Endothelial cell of hepatic sinusoid (primary cell): ENCODE results near the gene TUBA3E.
"Not testable (repeated sequence)": the region's sequence is repeated elsewhere in the genome, so short reads cannot be mapped to it uniquely, and the experiment has no call there.

ENCODE experiments used
- in situ Hi-C: cut with HindIII; loops from 2 replicates; pipeline ENCODE4 v1.10.0; 2017; ENCODE audit warnings: low sequenced_read_pairs

Gene TUBA3E

GRCh38 chr2:130192451-130192850 lies 5.8 kb downstream of the TUBA3E start:
- in situ Hi-C loops, result not testable (repeated sequence)

DNA sequence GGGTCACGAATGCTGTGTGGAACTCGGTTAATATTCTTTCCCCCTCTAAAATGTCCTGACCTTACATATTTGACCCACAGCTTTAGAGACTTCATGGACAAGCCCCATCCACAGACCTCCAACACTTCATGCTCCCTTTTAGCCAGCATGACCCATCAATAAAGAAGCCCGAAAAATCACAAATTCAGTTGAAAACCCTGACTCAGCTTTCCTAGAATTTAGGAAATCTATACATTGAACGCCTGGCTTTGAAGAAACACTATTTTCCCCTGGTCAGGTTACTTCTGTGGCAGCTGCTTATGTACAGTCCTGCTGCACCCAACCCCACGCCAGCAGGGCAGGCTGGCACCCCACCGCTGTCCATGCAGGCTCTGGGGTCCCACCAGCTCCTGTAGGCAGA lies 6.9 kb downstream of the TUBA3E start:
- in situ Hi-C loops, result not testable (repeated sequence)

DNA sequence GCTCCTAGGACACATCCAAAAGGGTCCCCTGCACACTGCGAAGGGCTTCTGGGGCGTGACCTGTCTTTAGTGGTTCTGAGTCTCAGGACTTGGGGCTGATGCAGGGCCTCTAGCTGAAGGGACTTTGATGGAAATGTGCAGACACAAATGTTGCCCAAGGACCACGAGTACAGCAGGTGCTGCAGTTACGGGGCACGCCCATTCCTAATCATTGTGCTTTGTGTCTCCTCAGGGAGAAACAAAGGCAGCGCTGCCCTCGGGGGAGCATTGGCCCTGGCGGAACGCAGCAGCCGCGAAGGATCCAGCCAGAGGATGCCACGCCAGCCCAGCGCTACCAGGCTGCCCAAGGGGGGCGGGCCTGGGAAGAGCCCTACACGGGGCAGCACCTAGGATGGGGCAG lies 8.0 kb downstream of the TUBA3E start:
- in situ Hi-C loops, result no loop called here

DNA sequence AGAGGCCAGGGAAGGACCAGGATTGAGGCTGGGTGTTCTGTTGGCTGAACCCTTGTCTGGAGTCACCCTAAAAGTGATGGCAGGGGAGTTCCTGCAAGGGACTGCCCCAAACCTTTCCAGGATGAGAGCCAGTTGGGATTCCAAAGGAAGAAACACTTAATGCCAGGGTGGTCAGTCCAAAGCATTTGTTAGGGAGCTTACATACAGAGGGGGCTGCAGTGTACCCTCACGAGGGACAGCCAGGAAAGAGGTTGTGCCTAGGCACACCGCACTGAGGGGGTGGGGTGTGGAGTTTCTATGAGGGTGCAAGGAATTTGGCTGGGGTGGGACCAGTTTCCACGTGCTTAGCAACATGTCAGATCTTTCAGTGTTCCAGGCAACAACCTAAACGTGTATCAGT lies 9.3 kb downstream of the TUBA3E start:
- in situ Hi-C loops, result not testable (repeated sequence)

DNA sequence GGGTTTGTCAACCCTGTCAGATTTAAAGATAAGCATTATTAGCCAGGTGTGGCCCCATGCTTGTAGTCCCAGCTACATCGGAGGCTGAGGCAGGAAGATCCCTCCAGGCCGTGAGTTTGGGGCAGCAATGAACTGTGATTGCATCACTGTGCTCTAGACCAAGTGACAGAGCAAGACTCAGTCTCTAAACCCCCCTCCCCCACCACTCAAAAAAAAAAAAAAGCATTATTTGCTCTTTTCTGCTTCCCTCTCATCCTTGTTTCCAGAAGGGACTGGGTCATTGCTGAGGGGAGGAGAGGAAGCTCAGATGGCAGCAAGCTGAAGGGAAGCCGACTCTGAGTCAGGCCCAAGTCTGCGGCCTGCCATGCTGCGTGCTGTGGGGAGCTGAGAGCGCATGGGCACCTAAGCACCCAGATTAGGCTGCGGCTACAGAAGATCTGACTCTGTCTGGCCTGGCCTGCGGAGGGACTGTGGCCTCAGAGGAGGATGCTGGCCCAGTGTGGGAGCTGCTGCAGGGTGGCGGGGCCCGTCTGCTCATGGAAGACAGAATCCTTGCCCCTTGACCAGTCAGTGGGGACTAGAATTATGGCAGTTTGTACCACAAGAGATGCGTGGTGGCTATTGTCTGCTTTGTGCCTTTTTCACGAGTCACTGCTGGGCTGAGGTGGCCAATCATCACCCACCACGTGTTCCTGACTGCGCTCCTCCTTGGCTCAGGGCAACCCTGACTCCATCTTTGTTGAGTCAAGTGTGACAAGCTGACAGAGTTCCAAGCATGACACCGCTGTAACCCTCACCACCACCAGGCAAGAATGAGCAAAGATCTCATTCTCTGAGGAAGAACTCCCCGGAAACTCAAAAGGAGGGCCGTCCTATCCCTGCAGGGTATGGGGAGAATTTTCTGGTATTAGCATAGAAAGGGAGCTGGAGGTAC lies 10.1 kb downstream of the TUBA3E start:
- in situ Hi-C loops, result not testable (repeated sequence)

DNA sequence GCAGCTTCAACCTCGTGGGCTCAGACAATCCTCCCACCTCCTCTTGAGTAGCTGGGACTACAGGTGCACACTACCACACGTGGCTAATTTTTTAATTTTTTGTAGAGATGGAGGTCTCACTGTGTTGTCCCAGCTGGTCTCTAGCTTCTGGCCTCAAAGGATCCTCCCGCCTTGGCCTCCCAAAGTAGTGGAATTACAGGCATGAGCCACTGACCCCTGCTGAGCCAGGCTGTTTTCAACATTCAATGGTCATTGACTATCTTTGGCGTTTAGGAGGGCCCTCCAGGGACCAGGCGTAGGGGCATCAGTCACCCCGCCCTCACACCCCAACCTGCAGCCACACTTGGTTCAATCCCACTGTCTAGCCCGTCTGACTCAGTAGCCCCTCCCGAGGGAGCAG lies 11.0 kb downstream of the TUBA3E start:
- in situ Hi-C loops, result no loop called here

- in situ Hi-C loops, result no loop called here
Measured at GRCh38 chr2:130186391-130186790, 11.8 kb downstream of the TUBA3E start.

DNA sequence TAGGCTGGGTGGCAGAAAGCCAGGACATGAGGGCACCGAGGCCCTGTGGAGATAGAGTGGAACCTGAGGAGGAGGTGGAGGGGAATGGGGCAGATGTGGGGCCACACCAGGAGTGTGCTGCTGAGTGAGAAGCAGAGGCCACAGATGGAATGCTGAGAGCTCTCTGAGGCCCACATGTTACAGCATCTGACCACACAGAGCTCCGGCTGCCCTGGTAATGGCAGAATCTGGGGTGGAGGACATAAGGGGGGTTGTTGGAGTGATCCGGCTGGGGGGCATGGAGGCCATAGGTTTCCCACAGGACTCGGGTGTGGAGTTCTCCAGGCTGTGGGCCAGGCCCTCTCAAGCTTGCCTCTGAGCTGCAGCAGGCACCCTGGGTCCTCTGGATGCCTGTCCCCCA lies 12.3 kb downstream of the TUBA3E start:
- in situ Hi-C loops, result no loop called here

DNA sequence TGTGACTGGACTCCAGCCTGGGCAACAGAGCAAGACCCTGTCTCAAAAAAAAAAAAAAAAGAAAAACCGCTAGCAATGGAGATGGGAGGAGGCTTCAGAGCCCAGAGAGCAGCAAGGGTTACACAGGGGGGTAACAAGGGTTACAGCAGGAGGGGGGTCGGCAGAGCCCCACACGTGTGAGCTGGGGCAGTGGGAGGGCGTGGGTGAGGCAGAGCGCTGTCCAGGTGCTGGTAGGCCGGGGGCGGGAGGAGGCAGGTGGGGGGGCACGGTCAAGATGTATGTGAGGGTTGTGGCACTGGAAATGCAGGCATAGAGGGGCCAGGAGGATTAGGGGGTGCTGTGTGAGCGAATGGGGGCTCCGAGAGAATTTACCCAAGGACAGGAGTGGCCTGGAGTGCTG lies 12.8 kb downstream of the TUBA3E start:
- in situ Hi-C loops, result no loop called here

DNA sequence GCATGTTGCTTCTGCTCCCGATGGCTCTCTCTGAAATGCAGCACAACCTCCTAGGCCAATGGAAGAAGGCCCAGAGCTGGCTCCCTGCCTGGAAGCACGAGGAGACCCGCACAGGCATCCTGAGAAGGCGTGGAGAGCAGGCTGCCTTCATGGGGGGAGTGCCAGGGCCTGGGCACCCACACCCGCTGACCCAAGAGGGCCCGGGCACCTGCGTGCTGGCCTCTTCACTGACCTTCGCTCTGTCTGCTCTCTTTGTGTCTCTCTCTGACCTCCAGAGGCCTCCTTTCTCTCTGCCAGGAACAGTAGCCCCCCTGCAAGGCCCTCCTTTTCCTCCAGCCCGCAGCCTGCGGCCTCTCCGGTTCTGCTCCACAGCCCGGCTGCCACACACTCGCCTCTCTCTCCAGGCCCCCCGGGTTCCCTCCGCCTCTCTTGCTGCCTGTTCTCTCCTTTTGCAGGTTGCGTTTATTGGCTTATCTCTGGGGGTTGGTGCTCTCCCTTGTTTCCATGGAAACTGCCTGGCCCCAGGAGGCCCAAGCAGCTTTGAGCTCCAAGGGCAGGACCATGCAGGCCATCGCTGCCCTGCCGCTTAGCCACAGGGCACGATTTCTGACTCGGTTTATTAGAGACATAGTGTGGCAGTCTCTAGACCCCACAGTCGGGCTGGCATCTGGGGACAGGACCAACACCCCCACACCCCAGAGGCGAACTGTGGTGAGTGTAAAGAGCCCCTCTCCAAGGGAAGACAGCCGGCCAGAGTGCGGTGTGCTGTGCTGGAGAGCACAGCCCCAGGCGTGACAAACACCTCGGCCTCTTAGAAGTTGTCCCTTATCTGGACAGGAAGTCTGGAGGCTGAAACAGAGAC lies 14.5 kb downstream of the TUBA3E start:
- in situ Hi-C loops, result no loop called here

GRCh38 chr2:130182826-130183511 lies 15.3 kb downstream of the TUBA3E start:
- in situ Hi-C loops, result not testable (repeated sequence)

DNA sequence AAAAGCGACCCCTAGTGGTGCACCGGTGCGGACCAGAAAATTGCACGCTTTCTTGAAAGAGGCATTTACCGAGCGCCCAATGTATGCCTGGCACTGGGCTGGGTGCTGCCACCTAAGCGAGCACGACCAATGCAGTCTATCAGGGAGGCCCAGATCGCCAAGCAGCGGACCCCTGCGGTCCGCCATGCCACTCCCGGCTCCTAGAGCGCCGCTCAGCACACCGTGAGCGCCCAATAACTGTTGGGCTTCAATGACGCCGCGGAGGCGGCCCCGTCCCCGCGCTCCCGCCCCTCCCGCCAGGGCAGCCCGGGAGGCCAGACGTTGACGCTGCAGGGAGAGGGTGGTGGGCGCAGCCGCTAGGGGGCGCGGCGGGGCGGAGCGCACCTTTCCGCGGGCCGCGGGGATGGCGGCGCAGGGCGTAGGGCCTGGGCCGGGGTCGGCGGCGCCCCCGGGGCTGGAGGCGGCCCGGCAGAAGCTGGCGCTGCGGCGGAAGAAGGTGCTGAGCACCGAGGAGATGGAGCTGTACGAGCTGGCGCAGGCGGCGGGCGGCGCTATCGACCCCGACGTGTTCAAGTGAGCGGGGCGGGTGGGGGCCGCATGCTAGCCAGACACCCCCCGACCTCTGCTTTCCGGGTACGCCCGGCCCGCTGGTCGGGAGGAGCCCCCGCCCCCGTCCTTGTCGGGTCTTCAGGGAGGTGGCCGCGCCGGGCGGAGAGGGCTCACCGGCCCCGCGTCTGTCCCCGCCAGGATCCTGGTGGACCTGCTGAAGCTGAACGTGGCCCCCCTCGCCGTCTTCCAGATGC lies 16.2 kb downstream of the TUBA3E start, which contains the start of gene MZT2B:
Gene MZT2B (plus strand): TSS at position 383 of the 803 bp plus-strand sequence. CDS start 21 bp downstream, at position 404.
- in situ Hi-C loops, result not testable (repeated sequence)

DNA sequence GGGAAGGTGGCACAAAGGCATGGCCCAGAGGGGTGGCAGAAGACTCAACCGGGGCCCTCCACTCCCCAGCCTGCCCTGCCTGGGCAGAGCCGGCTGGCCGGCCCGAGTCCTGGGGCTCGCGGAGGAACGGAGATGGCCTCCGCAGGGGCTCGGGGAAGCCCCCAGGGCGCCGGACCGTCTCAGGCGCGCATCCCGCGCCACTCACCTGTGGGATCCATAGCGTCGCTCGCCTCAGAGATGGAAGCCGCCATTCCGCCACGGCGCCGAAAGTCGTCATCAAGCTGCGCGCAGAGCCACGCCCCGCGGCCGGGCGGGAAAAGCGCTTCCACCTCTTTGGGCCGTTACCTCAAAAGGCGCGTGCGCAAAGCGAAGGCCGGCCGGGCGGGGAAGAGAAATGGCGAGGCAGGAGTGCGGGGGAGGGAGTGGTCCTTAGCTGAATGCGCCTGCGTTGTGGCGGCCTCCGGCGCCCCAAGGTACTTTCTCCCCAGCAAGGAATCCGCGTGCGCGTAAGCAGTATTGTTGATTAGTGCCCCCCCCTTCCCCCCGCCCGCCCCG lies 16.8 kb downstream of the TUBA3E start, which contains the start of gene SMPD4:
Gene SMPD4 (minus strand): TSS at position 278 of the 555 bp plus-strand sequence. CDS start 5,010 bp downstream, outside the sequence.
- in situ Hi-C loops, result no loop called here

DNA sequence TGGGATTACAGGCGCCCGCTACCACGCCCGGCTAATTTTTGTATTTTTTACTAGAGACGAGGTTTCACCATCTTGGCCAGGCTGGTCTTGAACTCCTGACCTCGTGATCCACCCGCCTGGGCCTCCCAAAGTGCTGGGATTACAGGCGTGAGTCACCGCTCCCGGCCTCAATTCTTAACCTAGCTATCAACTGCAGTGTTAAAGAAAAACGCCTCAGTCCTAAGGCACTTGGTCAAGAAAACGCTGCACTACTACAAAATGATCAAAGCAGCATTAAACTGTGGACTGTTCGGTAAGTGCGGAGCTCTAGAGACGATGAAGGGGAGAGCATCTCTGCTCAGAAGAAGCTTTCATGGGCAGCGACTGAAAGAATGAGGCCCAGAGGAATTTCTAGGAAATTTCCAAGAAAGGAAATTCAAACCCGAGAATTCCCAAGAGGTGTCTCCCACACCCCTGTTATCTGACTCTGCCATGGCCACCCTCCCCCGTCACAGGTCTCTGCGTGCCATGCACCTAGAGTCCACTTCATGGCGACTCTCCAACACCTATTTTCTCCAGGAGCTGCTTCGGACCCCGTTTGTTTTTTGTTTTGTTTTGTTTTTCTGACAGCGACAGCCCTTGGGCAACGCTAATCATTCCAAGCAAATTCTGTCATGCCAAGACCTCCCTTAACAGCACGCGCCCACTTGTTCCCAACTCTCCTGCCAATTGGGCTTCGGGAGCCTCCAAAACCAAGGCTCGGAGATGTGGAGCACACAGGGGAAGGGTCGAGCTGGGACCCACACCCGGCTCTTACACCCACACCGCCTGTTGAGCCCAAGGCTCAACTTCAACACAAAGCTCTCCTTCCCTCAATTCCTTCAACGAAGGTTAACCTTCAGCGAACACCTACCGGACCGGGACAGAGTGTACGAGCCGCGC lies 17.6 kb downstream of the TUBA3E start:
- in situ Hi-C loops, result not testable (repeated sequence)

DNA sequence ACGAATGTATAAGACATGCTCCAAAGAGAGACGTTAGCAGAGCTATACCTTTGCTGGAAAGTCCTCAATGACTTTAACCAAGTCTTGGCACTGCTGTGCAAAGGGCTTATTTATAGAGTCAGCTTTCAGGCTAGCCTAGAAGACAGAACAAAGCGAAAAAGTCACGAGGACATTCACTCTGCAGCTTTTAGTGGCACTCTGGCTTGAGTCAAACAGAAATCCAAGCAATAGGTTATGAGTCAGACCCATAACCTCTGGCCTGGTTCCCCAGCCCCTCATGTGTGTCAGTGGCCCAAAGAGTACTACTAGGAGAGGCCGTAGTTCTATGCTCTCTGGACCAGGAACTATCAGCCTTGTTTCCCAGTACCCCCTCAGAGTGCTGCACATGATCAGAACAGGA lies 23.4 kb downstream of the TUBA3E start:
- in situ Hi-C loops, result not testable (repeated sequence)

DNA sequence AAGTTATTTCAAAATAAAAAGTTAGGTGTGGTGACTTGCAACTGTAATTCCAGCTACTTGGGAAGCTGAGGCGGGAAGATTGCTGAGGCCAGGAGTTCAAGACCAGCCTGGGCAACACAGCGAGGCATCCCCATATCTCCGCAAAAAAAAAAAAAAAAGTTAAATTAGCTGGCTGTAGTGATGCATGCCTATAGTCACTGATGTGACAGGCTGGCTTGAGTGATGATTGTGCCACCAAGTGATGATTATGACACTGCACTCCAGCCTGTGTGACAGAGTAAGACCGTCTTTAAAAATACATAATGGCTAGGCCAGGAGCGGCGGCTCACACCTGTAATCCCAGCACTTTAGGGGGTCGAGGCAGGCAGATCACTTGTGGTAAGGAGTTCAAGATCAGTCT lies 28.3 kb downstream of the TUBA3E start:
- in situ Hi-C loops, result no loop called here

- in situ Hi-C loops, result not testable (repeated sequence)
Measured at GRCh38 chr2:130169163-130169562, 29.1 kb downstream of the TUBA3E start.

DNA sequence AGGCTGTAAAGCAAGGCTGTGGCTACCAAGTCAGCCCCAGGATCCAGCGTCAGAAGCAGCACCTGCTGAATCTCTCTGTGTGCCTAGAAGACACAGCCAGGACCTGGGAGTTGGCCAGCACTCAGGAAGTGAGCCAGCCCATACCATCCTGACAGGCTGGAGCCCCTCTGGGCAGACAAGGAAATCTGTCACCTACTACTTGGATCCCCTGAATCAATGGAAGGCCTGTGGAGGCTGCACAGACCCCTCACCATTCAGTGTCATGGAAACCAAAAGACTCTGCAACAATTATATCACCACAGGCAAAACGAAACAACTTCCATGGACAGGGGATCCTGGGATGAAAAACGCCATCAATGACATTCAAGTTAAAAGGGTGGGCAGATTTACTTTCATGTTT lies 31.6 kb downstream of the TUBA3E start:
- in situ Hi-C loops, result not testable (repeated sequence)
